Activated CD8-positive, alpha-beta T cell treated with anti-CD3 and anti-CD28 coated beads for 36 hours (primary cell): Measurements from ENCODE around the gene CPSF7. TPM values are rescaled to one million over a fixed set of nuclear protein-coding genes. Genes with fewer than 3 reads are reported as not detected.

ENCODE experiments used
- ATAC-seq: fragments of 200-7000 bp; cut with Tn5 transposase; one replicate; pipeline ENCODE4 v1.10.0; 2021; ENCODE audit warnings: mild to moderate bottlenecking, moderate library complexity
- CTCF ChIA-PET: fragments of 350-600 bp; sonication (Branson Sonifier 250); formaldehyde crosslinking; loops from one replicate; lab custom pipeline; 2021; ENCODE audit warnings: antibody characterized with exemption; lab: Charles Lee
- POLR2A ChIA-PET: fragments of 350-600 bp; sonication (Branson Sonifier 250); formaldehyde crosslinking; loops from one replicate; lab custom pipeline; 2021; ENCODE audit warnings: antibody characterized with exemption; lab: Charles Lee
- DNase-seq: peaks from one replicate; pipeline ENCODE4 v3.0.0-alpha.2; 2020
- H3K27ac Mint-ChIP-seq: one replicate; pipeline ENCODE4 v1.8.0; 2021; ENCODE audit warnings: mild to moderate bottlenecking, mixed read lengths
- H3K27me3 Mint-ChIP-seq: one replicate; pipeline ENCODE4 v1.8.0; 2021; ENCODE audit warnings: mixed read lengths
- H3K36me3 Mint-ChIP-seq: one replicate; pipeline ENCODE4 v1.8.0; 2021; ENCODE audit warnings: low read depth, mixed read lengths
- H3K4me1 Mint-ChIP-seq: one replicate; pipeline ENCODE4 v1.8.0; 2021; ENCODE audit warnings: low read depth, mixed read lengths
- H3K4me3 Mint-ChIP-seq: one replicate; pipeline ENCODE4 v1.8.0; 2021; ENCODE audit warnings: mild to moderate bottlenecking, moderate library complexity, mixed read lengths
- H3K9me3 Mint-ChIP-seq: one replicate; pipeline ENCODE4 v1.8.0; 2021; ENCODE audit warnings: mixed read lengths
- intact Hi-C: fragments of 100-400 bp; cut with micrococcal nuclease; formaldehyde crosslinking; loops from one replicate; pipeline ENCODE4 v1.10.0; 2022
- total RNA-seq, 2 experiments: library from RNA; stranded (reverse); gene quantifications; one replicate each; pipeline ENCODE4 v1.2.3, GENCODE V29; 2021
- TF ChIP-seq, protein P1 (sequence below): fragments of 200-600 bp; IDR thresholded peaks from one replicate; pipeline ENCODE4 v1.8.0; 2022; ENCODE audit warnings: antibody characterized with exemption, mild to moderate bottlenecking

CPSF7 gene
- total RNA-seq, 2 experiments from 2014 or later, result 98.5 to 105 TPM

DNA sequence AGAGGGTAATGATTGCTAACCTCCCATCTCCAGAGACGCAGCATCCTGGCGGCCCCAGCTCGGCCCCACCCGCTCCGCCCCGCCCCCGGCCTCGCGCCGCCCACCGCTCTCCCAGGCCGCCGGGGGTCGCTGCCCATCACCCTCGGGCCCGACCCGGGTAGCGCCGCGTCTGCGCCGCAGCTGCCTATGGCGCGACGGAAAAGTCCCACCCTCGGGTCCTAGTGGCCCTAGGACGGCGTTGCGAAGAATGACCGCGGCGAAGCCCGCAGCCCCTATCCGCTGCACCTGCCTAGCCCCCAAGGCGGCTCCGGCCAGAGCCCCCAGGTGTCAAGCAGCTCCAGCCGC, 457 bp downstream of the CPSF7 start:
- H3K4me3 Mint-ChIP-seq, result peak overlapping the region; percentile 98
- H3K27me3 Mint-ChIP-seq, result no peaks in the 10 kb centered on the region
- H3K27ac Mint-ChIP-seq, result peak overlapping the region; percentile 99
- peaks cover 58% of the 10 kb centered on the region for H3K4me1 Mint-ChIP-seq
- ChIA-PET CTCF (interaction anchor here (0.6 to 4.0 kb wide), 9 partner anchors 12 to 135 kb away, joined by 3 to 22 read pairs (median 8); partner anchors contain the start of genes CYB561A3 and TMEM138), POLR2A (interaction anchor here (0.7 to 4.1 kb wide), 20 partner anchors 9 to 524 kb away, joined by 3 to 36 read pairs (median 4); partner anchors contain the start of genes CYB561A3, DDB1, TKFC and TMEM138)
- H3K36me3 Mint-ChIP-seq, result peaks cover 49% of the 10 kb centered on the region
- H3K9me3 Mint-ChIP-seq, result no peaks in the 10 kb centered on the region
- peak; percentile 64 for ATAC-seq
- peak; percentile 79 for DNase-seq
- TF ChIP-seq, protein P1, sequence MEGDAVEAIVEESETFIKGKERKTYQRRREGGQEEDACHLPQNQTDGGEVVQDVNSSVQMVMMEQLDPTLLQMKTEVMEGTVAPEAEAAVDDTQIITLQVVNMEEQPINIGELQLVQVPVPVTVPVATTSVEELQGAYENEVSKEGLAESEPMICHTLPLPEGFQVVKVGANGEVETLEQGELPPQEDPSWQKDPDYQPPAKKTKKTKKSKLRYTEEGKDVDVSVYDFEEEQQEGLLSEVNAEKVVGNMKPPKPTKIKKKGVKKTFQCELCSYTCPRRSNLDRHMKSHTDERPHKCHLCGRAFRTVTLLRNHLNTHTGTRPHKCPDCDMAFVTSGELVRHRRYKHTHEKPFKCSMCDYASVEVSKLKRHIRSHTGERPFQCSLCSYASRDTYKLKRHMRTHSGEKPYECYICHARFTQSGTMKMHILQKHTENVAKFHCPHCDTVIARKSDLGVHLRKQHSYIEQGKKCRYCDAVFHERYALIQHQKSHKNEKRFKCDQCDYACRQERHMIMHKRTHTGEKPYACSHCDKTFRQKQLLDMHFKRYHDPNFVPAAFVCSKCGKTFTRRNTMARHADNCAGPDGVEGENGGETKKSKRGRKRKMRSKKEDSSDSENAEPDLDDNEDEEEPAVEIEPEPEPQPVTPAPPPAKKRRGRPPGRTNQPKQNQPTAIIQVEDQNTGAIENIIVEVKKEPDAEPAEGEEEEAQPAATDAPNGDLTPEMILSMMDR, result no peak
- intact Hi-C loops, result no loop called here

DNA sequence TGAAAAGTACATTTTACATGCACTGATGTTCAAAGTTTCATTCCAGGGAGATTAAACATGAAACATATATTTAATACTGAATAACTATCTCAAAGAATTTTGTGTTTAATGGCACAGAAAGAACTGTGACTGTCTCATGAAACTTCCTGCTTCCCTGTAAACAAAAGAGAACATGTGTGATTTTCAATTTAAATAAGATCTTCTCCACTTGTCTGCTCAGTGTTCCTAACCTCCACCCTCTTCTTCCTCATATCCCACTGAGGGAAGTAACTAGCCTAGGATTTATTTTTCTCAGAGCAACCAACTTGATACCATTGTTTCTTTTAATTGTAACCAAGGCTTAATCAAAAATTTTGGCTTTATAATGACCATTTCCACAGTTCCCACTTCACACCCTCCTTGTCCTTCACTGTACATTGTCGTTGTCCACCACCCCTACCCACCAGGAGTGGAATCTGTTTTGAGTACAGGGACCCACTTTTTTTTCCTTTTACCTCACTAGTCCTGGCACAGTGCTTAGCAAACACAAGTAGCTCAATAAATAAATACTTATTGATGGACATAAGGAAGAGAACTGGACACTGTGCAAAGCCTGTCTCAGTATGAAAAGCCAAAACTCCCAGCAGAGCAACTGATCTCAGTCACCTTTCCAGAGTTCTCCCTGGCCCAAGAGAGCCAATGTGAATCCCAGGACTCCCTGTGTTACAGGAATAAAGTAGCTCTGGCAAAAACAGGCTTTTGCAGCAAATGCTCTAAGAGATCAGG, 4.2 kb downstream of the CPSF7 start:
- Mint-ChIP-seq H3K27me3 (no peaks in the 10 kb centered on the region), H3K9me3 (no peaks in the 10 kb centered on the region), H3K36me3 (peaks cover 78% of the 10 kb centered on the region), H3K4me3 (no peak overlapping the region), H3K4me1 (peaks cover 57% of the 10 kb centered on the region), H3K27ac (peak overlapping the region; percentile 17)
- POLR2A ChIA-PET, result interaction anchor here (0.7 to 1.4 kb wide), 5 partner anchors 11 to 32 kb away, joined by 3 to 4 read pairs (median 3); no protein-coding TSS in a partner anchor
- TF ChIP-seq, protein P1, result no peak
- intact Hi-C loops, result no loop called here
- no peak for ATAC-seq
- CTCF ChIA-PET, result interaction anchor here (1.1 to 3.1 kb wide), 5 partner anchors 10 to 92 kb away, joined by 3 to 15 read pairs (median 10); no protein-coding TSS in a partner anchor
- no peak for DNase-seq

DNA sequence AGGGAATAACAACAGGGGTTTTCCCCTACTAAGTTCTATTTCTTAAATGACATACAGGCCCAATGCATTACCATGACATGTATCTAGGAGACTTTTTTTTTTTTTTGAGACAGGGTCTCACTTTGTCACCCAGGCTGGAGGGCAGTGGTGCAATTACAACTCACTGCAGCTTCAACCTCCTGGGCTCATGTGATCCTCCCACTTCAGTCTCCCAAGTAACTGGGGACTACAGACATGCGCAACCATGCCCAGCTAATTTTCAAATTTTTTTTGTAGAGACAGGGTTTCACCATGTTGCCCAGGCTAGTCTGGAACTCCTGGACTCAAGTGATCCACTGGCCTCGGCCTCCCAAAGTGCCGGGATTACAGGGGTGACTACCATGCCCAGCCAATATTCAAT, 7.5 kb downstream of the CPSF7 start:
- Mint-ChIP-seq H3K9me3 (no peaks in the 10 kb centered on the region), H3K27me3 (no peaks in the 10 kb centered on the region), H3K4me3 (no peak overlapping the region), H3K36me3 (peaks cover 82% of the 10 kb centered on the region), H3K4me1 (peaks cover 64% of the 10 kb centered on the region), H3K27ac (peak overlapping the region; percentile 38)
- POLR2A ChIA-PET, result interaction anchor here (0.6 kb wide), 1 partner anchor 8 kb away, joined by 3 read pairs; the partner anchor contains the start of gene SDHAF2
- DNase-seq (no peak), ATAC-seq (no peak)
- CTCF ChIA-PET, result interaction anchor here (1.0 to 3.0 kb wide), 4 partner anchors 13 to 86 kb away, joined by 3 to 11 read pairs (median 4); no protein-coding TSS in a partner anchor
- TF ChIP-seq, protein P1, result no peak
- intact Hi-C loops, result no loop called here

DNA sequence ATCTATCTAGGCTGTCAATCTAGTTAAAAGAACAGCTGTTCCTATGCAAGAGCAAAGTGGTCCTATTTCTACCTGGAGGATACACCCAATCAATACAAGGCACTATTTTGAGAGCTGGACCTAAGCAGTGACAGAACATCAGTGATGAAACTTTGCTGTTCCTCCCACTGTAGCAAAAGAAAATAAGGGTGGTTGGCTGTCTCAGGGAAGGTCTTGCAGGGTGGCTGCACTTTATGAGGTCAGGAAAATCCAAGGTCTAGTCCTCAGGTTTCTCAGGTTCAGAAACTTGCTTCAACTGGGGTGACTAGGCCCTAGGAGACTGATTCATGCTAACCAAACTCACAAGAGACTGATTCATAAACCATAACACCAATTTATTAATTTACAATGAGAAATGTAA, 11.6 kb downstream of the CPSF7 start:
- intact Hi-C loops, result no loop called here
- ChIA-PET POLR2A (interaction anchor here (1.2 to 2.7 kb wide), 4 partner anchors 10 to 92 kb away, joined by 4 to 12 read pairs (median 8); partner anchors contain the start of genes CPSF7, CYB561A3, SDHAF2 and TMEM138), CTCF (interaction anchor here (1.4 to 3.3 kb wide), 3 partner anchors 16 to 82 kb away, joined by 3 to 14 read pairs (median 5); no protein-coding TSS in a partner anchor)
- no peaks in the 10 kb centered on the region for H3K27me3 Mint-ChIP-seq
- H3K27ac Mint-ChIP-seq, result peak overlapping the region; percentile 74
- TF ChIP-seq, protein P1, result no peak
- DNase-seq, result no peak
- peaks cover 80% of the 10 kb centered on the region for H3K36me3 Mint-ChIP-seq
- H3K9me3 Mint-ChIP-seq, result no peaks in the 10 kb centered on the region
- peaks cover 50% of the 10 kb centered on the region for H3K4me1 Mint-ChIP-seq
- no peak overlapping the region for H3K4me3 Mint-ChIP-seq
- ATAC-seq, result no peak
